Measurements from ENCODE around the gene ANP32E.

The ANP32E gene

GRCh38 chr1:150176593-150176992 lies 59.3 kb downstream of the ANP32E start:
- no peaks in the 10 kb centered on the region for H3K27me3 ChIP-seq (ENCODE audit: insufficient read depth, low read depth, severe bottlenecking)
- no peaks in the 10 kb centered on the region for H3K9me3 ChIP-seq (ENCODE audit: severe bottlenecking)
- TF ChIP-seq, protein P1, sequence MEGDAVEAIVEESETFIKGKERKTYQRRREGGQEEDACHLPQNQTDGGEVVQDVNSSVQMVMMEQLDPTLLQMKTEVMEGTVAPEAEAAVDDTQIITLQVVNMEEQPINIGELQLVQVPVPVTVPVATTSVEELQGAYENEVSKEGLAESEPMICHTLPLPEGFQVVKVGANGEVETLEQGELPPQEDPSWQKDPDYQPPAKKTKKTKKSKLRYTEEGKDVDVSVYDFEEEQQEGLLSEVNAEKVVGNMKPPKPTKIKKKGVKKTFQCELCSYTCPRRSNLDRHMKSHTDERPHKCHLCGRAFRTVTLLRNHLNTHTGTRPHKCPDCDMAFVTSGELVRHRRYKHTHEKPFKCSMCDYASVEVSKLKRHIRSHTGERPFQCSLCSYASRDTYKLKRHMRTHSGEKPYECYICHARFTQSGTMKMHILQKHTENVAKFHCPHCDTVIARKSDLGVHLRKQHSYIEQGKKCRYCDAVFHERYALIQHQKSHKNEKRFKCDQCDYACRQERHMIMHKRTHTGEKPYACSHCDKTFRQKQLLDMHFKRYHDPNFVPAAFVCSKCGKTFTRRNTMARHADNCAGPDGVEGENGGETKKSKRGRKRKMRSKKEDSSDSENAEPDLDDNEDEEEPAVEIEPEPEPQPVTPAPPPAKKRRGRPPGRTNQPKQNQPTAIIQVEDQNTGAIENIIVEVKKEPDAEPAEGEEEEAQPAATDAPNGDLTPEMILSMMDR (IDR thresholded peaks at IDR 0.05; ENCODE audit: low read depth, low read length) = no peak
- no peak overlapping the region for H3K27ac ChIP-seq
- no peak for DNase-seq
- no peak overlapping the region for H3K4me3 ChIP-seq (ENCODE audit: low read depth, low read length)
- H3K36me3 ChIP-seq = no peaks in the 10 kb centered on the region

DNA sequence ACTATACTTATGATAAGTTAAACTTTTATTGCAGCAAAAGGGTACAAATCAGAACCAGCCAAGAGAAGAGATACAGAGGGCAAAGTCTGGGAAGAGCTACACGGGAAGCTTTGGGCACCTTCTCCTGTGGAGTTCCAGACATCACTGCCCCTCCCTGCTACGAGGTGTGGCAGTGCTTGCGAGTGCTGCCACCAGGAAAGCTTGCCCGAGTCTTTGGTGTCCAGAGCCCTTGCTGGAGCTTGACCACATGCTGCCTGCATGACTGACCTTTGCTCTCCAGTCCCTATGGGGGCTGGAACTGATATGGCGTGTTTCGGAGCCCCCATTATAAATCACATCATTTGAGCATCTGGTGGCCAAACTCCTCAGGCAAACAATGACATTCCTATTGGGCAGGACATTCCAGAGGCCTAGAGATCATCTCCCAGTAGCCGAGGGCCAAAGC lies 62.7 kb downstream of the ANP32E start:
- no peak for DNase-seq
- TF ChIP-seq, protein P1 (IDR thresholded peaks at IDR 0.05; ENCODE audit: low read depth, low read length) = no peak
- Histone ChIP-seq H3K9me3 (ENCODE audit: severe bottlenecking) (no peaks in the 10 kb centered on the region), H3K36me3 (no peaks in the 10 kb centered on the region), H3K27ac (no peak overlapping the region), H3K27me3 (ENCODE audit: insufficient read depth, low read depth, severe bottlenecking) (no peaks in the 10 kb centered on the region), H3K4me3 (ENCODE audit: low read depth, low read length) (no peak overlapping the region)

GRCh38 chr1:150171801-150172200 lies 64.1 kb downstream of the ANP32E start:
- H3K36me3 ChIP-seq = no peaks in the 10 kb centered on the region
- TF ChIP-seq, protein P1 (IDR thresholded peaks at IDR 0.05; ENCODE audit: low read depth, low read length) = no peak

GRCh38 chr1:150168960-150169601 lies 66.8 kb downstream of the ANP32E start:
- no peaks in the 10 kb centered on the region for H3K36me3 ChIP-seq
- TF ChIP-seq, protein P1 (IDR thresholded peaks at IDR 0.05; ENCODE audit: low read depth, low read length) = peak; percentile 93
- DNase-seq = peak; percentile 90
- no peak overlapping the region for H3K4me3 ChIP-seq (ENCODE audit: low read depth, low read length)
- no peaks in the 10 kb centered on the region for H3K9me3 ChIP-seq (ENCODE audit: severe bottlenecking)
- H3K27ac ChIP-seq = no peak overlapping the region
- no peaks in the 10 kb centered on the region for H3K27me3 ChIP-seq (ENCODE audit: insufficient read depth, low read depth, severe bottlenecking)

More at GRCh38 chr1:150171801-150172200, 64.1 kb downstream of the ANP32E start:
- Histone ChIP-seq H3K9me3 (ENCODE audit: severe bottlenecking) (no peaks in the 10 kb centered on the region), H3K27me3 (ENCODE audit: insufficient read depth, low read depth, severe bottlenecking) (no peaks in the 10 kb centered on the region), H3K4me3 (ENCODE audit: low read depth, low read length) (no peak overlapping the region), H3K27ac (no peak overlapping the region)
- DNase-seq = no peak

Data from WERI-Rb-1 (cell line).